Subcutaneous adipose tissue (tissue), 4 donors: ENCODE results near the gene ADAMTS3. TPM values are rescaled to one million over a fixed set of nuclear protein-coding genes. Genes with fewer than 3 reads are reported as not detected.

Experiments used
- total RNA-seq, 4 donors: library from RNA; depleted of rRNA; stranded (reverse); fragments of >200 nt; gene quantifications; one replicate each; pipeline ENCODE4 v1.1.0, GENCODE V29; 2016
- TF ChIP-seq, protein P1 (sequence below): fragments of 450-650 bp; IDR thresholded peaks from one replicate; pipeline ENCODE4 v1.5.1; 2016; ENCODE audit warnings: low read depth, mild to moderate bottlenecking, control low read depth, antibody characterized with exemption, moderate library complexity

Gene ADAMTS3
- total RNA-seq, 4 donors from 2014 or later: 1.3 to 4.4 (median 1.8) TPM

DNA sequence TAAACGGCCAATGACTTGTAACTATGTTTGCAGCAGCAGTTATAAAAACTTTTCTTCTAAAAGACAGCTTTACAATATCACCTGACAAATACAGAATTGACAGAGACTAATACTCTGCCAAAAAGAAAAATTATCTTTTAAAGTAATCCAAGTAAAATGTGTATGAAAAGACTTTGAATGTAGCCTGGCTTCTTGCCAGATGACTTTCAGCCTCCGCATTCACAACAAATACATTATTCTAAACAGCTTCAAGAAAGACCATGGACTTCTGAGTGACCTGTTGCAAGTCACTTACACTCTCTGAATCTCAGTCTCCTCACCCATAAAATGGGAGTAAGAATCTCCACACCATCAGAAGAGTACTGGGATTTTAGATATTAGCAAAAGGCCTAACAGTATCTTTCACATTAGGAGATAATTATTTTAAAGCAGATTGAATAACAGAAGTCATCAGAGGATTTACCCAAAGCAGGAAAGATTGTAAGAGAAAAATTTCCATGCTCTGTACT lies 2.5 kb downstream of the ADAMTS3 start:
- TF ChIP-seq, protein P1, sequence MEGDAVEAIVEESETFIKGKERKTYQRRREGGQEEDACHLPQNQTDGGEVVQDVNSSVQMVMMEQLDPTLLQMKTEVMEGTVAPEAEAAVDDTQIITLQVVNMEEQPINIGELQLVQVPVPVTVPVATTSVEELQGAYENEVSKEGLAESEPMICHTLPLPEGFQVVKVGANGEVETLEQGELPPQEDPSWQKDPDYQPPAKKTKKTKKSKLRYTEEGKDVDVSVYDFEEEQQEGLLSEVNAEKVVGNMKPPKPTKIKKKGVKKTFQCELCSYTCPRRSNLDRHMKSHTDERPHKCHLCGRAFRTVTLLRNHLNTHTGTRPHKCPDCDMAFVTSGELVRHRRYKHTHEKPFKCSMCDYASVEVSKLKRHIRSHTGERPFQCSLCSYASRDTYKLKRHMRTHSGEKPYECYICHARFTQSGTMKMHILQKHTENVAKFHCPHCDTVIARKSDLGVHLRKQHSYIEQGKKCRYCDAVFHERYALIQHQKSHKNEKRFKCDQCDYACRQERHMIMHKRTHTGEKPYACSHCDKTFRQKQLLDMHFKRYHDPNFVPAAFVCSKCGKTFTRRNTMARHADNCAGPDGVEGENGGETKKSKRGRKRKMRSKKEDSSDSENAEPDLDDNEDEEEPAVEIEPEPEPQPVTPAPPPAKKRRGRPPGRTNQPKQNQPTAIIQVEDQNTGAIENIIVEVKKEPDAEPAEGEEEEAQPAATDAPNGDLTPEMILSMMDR: no peak

DNA sequence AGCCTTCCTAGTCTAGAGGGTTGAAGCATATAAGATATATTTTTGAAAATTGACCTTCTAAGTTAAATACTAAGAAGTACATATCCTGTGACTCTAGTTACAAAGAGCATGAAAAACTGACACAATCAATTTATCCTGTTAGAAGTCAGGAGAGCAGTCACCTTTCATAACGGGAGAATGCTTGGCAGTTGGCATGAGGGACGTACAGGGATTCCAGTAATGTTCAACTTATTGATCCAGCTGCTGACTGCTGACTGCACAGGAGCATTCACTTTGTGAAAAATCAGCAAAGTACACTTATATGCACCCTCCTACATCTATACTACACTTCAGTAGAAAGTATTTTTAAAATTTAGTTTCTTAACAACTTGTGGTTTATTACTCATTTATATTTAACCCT lies 4.2 kb downstream of the ADAMTS3 start:
- TF ChIP-seq, protein P1: no peak

DNA sequence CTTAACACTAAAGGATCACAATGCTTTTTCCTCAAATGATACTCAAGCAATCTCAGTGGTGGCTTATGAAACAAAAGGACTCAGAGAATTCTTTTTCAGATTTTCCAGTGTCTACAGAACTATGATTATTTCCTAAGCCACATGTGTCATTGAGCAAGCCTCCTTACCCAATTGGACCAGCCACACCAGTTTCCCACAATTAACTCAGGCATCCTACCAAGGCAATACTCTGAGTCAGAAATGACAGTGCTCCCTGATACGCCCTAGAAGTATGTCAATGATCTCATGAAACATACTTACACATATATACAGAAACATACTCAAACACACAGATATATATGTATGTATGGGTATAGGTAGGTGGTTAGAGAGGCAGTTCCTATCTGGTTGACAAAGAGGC lies 4.8 kb downstream of the ADAMTS3 start:
- TF ChIP-seq, protein P1: no peak

DNA sequence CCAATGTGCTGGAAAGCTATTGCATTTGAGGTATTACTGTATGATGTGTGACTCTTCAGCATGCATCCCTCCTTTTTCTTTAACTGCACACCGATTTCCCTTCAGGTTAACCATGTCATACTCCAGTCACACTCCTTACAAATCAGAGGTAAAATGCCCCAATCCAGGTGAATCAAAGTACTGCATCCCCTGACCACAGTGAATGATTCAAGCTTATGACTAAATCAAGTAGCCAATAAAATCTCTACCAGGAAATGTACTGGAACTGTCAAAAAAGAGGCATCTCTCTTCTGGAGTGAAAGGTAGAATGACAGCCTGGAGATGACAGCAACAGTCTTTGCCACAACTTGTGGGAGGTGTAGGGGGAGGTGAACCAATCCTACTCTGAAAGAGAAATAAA lies 10.4 kb downstream of the ADAMTS3 start:
- TF ChIP-seq, protein P1: no peak

DNA sequence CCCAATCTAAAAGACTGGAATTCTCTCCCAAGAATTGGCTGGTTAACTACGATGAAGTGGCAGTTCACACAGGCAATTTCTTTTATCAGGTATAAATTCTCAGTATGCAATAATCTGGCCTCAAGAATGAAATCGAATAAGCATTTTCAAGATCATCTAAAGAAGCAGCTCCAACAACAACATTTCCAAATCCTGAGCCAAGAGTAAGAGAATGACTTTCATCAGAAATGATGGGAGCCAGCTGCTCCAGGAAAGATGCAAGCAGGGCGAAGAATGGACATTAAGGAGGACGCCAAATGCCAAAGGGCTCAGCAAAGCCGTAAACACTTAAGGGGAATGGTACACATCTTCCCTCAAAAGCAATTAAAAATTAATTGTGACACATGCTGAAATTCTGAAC lies 12.0 kb downstream of the ADAMTS3 start:
- TF ChIP-seq, protein P1: no peak

DNA sequence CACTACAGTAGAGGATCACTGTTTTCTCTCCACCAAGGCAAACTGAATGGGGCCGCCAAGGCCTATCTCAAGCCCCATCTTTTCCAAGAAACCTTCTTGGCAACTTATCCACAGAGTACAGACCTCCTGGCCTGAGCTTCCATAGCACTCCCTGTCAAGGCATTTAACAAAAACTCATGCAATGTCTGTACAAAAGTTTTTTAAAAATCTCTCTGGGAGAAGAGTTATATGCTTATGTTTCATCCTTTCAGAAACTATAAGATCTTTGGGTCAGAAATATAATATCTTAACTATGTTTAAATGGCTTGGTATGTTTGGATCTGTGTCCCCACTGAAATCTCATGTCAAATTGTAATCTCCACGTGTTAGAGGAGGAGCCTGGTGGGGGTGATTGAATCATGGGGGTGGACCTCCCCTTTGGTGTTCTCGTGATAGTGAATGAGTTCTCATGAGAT lies 13.6 kb downstream of the ADAMTS3 start:
- TF ChIP-seq, protein P1: no peak

DNA sequence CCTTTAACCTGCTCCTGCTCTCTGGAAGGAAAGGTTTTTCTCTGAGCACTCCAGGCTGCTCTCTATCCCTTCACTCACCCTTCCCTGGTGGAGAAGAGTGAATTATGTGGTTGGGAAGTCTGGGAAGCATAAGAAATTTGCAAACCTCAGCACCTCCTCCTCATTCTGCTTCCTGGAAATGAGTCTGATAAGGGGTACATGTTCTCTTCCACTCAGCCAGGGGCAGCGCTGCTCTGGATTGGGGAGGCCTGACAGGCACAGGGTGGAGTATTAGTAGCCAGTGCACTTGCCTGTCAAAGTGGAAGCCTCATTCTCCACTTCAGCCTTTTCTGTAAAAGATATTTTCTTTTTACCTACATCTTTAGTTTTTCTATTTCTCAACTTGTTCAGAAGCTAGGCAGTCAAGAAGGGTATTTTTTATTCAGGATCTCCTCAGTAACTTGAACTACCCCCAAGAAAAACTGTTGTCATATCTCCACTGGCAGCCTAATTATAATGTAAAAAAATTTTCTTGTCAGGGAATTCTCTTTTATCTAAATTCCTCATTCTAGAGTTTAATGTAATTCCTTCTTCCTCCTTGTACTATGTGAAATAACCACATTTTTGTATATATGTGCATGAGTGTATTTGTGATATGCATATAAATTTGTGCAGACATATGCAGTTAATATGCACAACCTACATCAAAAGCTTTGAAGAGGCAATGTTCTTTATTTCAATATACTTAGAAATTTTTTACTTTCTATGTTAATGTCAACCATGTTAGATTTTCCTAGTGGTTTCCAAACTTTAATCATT lies 15.3 kb downstream of the ADAMTS3 start:
- TF ChIP-seq, protein P1: no peak
